H1 (cell line): ENCODE results near the gene ARHGAP21. TPM values are rescaled to one million over a fixed set of nuclear protein-coding genes. Genes with fewer than 3 reads are reported as not detected.

Experiments
- CTCF ChIA-PET: fragments of 300-600 bp; sonication (Branson Sonifier 250); formaldehyde crosslinking; loops from one replicate; lab custom pipeline; 2021; ENCODE audit not compliant: partially characterized antibody; lab: Charles Lee
- POLR2A ChIA-PET: fragments of 300-600 bp; sonication (Branson Sonifier 250); formaldehyde crosslinking; loops from one replicate; lab custom pipeline; 2021; ENCODE audit warnings: inconsistent platforms; ENCODE audit not compliant: partially characterized antibody; lab: Charles Lee
- DNase-seq, 2 experiments: peaks; one replicate each; pipeline versions ENCODE4 v3.0.0 to v3.0.0-alpha.2; 2010 to 2022; ENCODE audit warnings: low spot score in 2 of 2, low read depth in 1 of 2, mixed read lengths in 1 of 2
- FAIRE-seq: peaks from 2 replicates; lab custom pipeline; 2011; peaks lifted over from hg19 to GRCh38; lab: Jason Lieb, UNC
- H2AFZ ChIP-seq: 2 replicates; pipeline ENCODE4 v1.8.1; 2012; ENCODE audit warnings: low read length, inconsistent platforms
- H2AK5ac ChIP-seq: 2 replicates; pipeline ENCODE4 v1.6.1; 2013; ENCODE audit warnings: low read depth, low read length
- H2BK120ac ChIP-seq: replicated peaks from 2 replicates; pipeline ENCODE3; 2013; ENCODE audit warnings: low read depth, low read length, inconsistent platforms
- H2BK12ac ChIP-seq: 2 replicates; pipeline ENCODE4 v1.6.1; 2013; ENCODE audit warnings: low read depth, low read length
- H2BK15ac ChIP-seq: 2 replicates; pipeline ENCODE4 v1.6.1; 2013; ENCODE audit warnings: low read length
- H2BK20ac ChIP-seq: 2 replicates; pipeline ENCODE4 v1.6.1; 2013; ENCODE audit warnings: low read length
- H2BK5ac ChIP-seq: 2 replicates; pipeline ENCODE4 v1.6.1; 2013; ENCODE audit warnings: low read depth, low read length
- H3K14ac ChIP-seq: 2 replicates; pipeline ENCODE4 v1.6.1; 2013; ENCODE audit warnings: inconsistent platforms; ENCODE audit not compliant: insufficient read length
- H3K18ac ChIP-seq: 2 replicates; pipeline ENCODE4 v1.6.1; 2013; ENCODE audit warnings: low read length; ENCODE audit errors: extremely low read depth
- H3K23ac ChIP-seq: 2 replicates; pipeline ENCODE4 v1.6.1; 2013; ENCODE audit warnings: inconsistent platforms; ENCODE audit not compliant: insufficient read length
- H3K23me2 ChIP-seq: 2 replicates; pipeline ENCODE4 v1.6.1; 2013; ENCODE audit warnings: low read depth, low read length
- H3K27ac ChIP-seq: 2 replicates; pipeline ENCODE4 v1.6.1; 2011; ENCODE audit warnings: low read depth, low read length, inconsistent platforms
- H3K27me3 ChIP-seq, 4 experiments: replicated peaks in 1 of 4; 1 replicate in 1 of 4; 2 replicates in 3 of 4; pipeline versions ENCODE4 v1.6.1 to v1.8.1; 2011 to 2013; ENCODE audit warnings: low read length in 3 of 4, mild to moderate bottlenecking in 3 of 4, inconsistent platforms in 2 of 4, mixed read lengths in 2 of 4, moderate library complexity in 1 of 4; ENCODE audit not compliant: control insufficient read depth in 3 of 4, insufficient read depth in 3 of 4; ENCODE audit errors: extremely low read depth in 1 of 4
- H3K36me3 ChIP-seq, 4 experiments: 2 replicates each; pipeline versions ENCODE4 v1.6.1 to v1.8.1; 2011 to 2013; ENCODE audit warnings: mild to moderate bottlenecking in 4 of 4, low read length in 3 of 4, moderate library complexity in 2 of 4, control low read depth in 1 of 4, inconsistent platforms in 1 of 4; ENCODE audit not compliant: insufficient read depth in 4 of 4, control insufficient read depth in 2 of 4
- H3K4ac ChIP-seq: replicated peaks from 2 replicates; pipeline ENCODE3; 2013; ENCODE audit warnings: low read length, low read depth, mixed read lengths, inconsistent platforms; ENCODE audit not compliant: insufficient read length
- H3K4me1 ChIP-seq, 4 experiments: replicated peaks in 1 of 4; 1 replicate in 1 of 4; 2 replicates in 3 of 4; pipeline versions ENCODE4 v1.6.1 to v1.8.1; 2011 to 2013; ENCODE audit warnings: low read length in 3 of 4, inconsistent platforms in 2 of 4, mixed read lengths in 1 of 4; ENCODE audit not compliant: insufficient read depth in 4 of 4, control insufficient read depth in 3 of 4
- H3K4me2 ChIP-seq, 2 experiments: 2 replicates each; pipeline versions ENCODE4 v1.6.1 to v1.8.1; 2011 to 2013; ENCODE audit warnings: low read depth in 2 of 2, low read length in 2 of 2, control low read depth in 1 of 2, inconsistent platforms in 1 of 2, mild to moderate bottlenecking in 1 of 2; ENCODE audit not compliant: insufficient read depth in 1 of 2
- H3K4me3 ChIP-seq, 4 experiments: fragments of 200-600, 300-600 bp in 1 of 4; sonication (generic), shearing (Covaris generic), sonication (Bioruptor Twin) in 1 of 4; 2 replicates each; pipeline versions ENCODE4 v1.5.1 to v1.8.1; 2011 to 2016; ENCODE audit warnings: low read length in 4 of 4, low read depth in 3 of 4, control low read depth in 2 of 4, inconsistent platforms in 2 of 4, mild to moderate bottlenecking in 2 of 4, mixed read lengths in 1 of 4, moderate library complexity in 1 of 4; ENCODE audit not compliant: insufficient read depth in 2 of 4; ENCODE audit errors: extremely low read depth in 1 of 4
- H3K56ac ChIP-seq: replicated peaks from 2 replicates; pipeline ENCODE3; 2013; ENCODE audit warnings: low read depth, mild to moderate bottlenecking, mixed read lengths, low read length, inconsistent platforms; ENCODE audit not compliant: insufficient read length
- H3K79me1 ChIP-seq: 2 replicates; pipeline ENCODE4 v1.6.1; 2013; ENCODE audit warnings: low read depth, low read length, control low read depth
- H3K79me2 ChIP-seq, 2 experiments: 2 replicates each; pipeline versions ENCODE4 v1.6.1 to v1.8.1; 2012 to 2013; ENCODE audit warnings: low read length in 2 of 2, mild to moderate bottlenecking in 2 of 2, inconsistent platforms in 1 of 2; ENCODE audit not compliant: insufficient read depth in 2 of 2, control insufficient read depth in 1 of 2
- H3K9ac ChIP-seq, 4 experiments: replicated peaks in 1 of 4; 1 replicate in 1 of 4; 2 replicates in 3 of 4; pipeline versions ENCODE4 v1.6.1 to v1.8.1; 2011 to 2013; ENCODE audit warnings: low read depth in 3 of 4, low read length in 3 of 4, control low read depth in 2 of 4, mild to moderate bottlenecking in 2 of 4, moderate library complexity in 2 of 4, inconsistent platforms in 1 of 4; ENCODE audit errors: extremely low read depth in 1 of 4
- H3K9me3 ChIP-seq, 2 experiments: 2 replicates each; pipeline versions ENCODE4 v1.6.1 to v1.8.1; 2012 to 2013; ENCODE audit warnings: mild to moderate bottlenecking in 2 of 2, moderate library complexity in 2 of 2, control low read depth in 1 of 2, inconsistent platforms in 1 of 2, low read depth in 1 of 2, low read length in 1 of 2, mixed read lengths in 1 of 2; ENCODE audit not compliant: insufficient read depth in 2 of 2
- H4K20me1 ChIP-seq, 2 experiments: replicated peaks in 1 of 2; 2 replicates each; pipeline versions ENCODE3 to v1.8.1; 2011 to 2013; ENCODE audit warnings: inconsistent platforms in 2 of 2, low read length in 2 of 2, mild to moderate bottlenecking in 1 of 2; ENCODE audit not compliant: insufficient read depth in 2 of 2, control insufficient read depth in 1 of 2
- H4K5ac ChIP-seq: 2 replicates; pipeline ENCODE4 v1.6.1; 2013; ENCODE audit warnings: low read length, low read depth, mixed read lengths, inconsistent platforms; ENCODE audit not compliant: insufficient read length
- H4K8ac ChIP-seq: 2 replicates; pipeline ENCODE4 v1.8.0; 2013; ENCODE audit warnings: mild to moderate bottlenecking, moderate library complexity, low read length, inconsistent platforms; ENCODE audit not compliant: insufficient read depth; ENCODE audit errors: extremely low read depth
- H4K91ac ChIP-seq: replicated peaks from 2 replicates; pipeline ENCODE3; 2013; ENCODE audit warnings: low read length, mixed read lengths, inconsistent platforms; ENCODE audit not compliant: insufficient read length
- CHD1 ChIP-seq: IDR thresholded peaks from 2 replicates; pipeline ENCODE4 v1.6.1; 2012; ENCODE audit warnings: low read depth, low read length, improper control_type of control experiment
- EGR1 ChIP-seq: IDR thresholded peaks from 2 replicates; pipeline ENCODE4 v1.6.1; 2011; ENCODE audit warnings: low read depth, low read length, borderline replicate concordance
- EZH2 ChIP-seq: fragments of 200-600 bp; sonication (generic); IDR thresholded peaks from 2 replicates; pipeline ENCODE4 v1.7.1; 2012; ENCODE audit warnings: low read depth, mild to moderate bottlenecking, moderate library complexity, low read length, inconsistent platforms; ENCODE audit not compliant: severe bottlenecking
- FOSL1 ChIP-seq: IDR thresholded peaks from 2 replicates; pipeline ENCODE4 v1.6.1; 2011; ENCODE audit warnings: mild to moderate bottlenecking, low read depth, low read length, moderate library complexity; ENCODE audit not compliant: insufficient read depth
- HDAC6 ChIP-seq: IDR thresholded peaks from one replicate; pipeline ENCODE4 v1.7.1; 2012; ENCODE audit warnings: low read depth, mild to moderate bottlenecking, inconsistent platforms, low read length, moderate library complexity
- POLR2A ChIP-seq, 2 experiments: IDR thresholded peaks; 1 replicate in 1 of 2; 2 replicates in 1 of 2; pipeline ENCODE4 v1.6.1; 2011; ENCODE audit warnings: low read depth in 2 of 2, low read length in 2 of 2, mild to moderate bottlenecking in 2 of 2; ENCODE audit errors: control extremely low read depth in 1 of 2
- RNF2 ChIP-seq: fragments of 200-900, 300-1000 bp; sonication (generic); IDR thresholded peaks from 2 replicates; pipeline ENCODE4 v1.7.1; 2016; ENCODE audit warnings: borderline replicate concordance, low read depth, mild to moderate bottlenecking, antibody characterized with exemption, low read length; ENCODE audit not compliant: poor library complexity, severe bottlenecking; ENCODE audit errors: missing control alignments
- SRF ChIP-seq: IDR thresholded peaks from 2 replicates; pipeline ENCODE4 v1.6.1; 2011; ENCODE audit warnings: mild to moderate bottlenecking, low read depth, low read length, moderate library complexity
- SUZ12 ChIP-seq: fragments of 200-600 bp; sonication (generic); IDR thresholded peaks from 2 replicates; pipeline ENCODE4 v1.6.1; 2012; ENCODE audit warnings: mild to moderate bottlenecking, inconsistent platforms, low read length, moderate library complexity, mixed read lengths
- ZNF274 ChIP-seq: IDR thresholded peaks from 2 replicates; pipeline ENCODE4 v1.7.0; 2012; ENCODE audit warnings: low read length, borderline replicate concordance; ENCODE audit errors: extremely low read depth
- WGBS, 2 experiments: shearing (Covaris generic) in 1 of 2; methylation state at CpG; one replicate each; pipeline versions ENCODE4 v1.1.6 to v1.1.7; 2013 to 2015; ENCODE audit warnings: low lambda C conversion rate in 2 of 2, mixed read lengths in 2 of 2, inconsistent platforms in 1 of 2, low coverage in 1 of 2, missing lambda C conversion rate in 1 of 2; ENCODE audit not compliant: insufficient replicate concordance in 2 of 2, insufficient coverage in 1 of 2, insufficient read length in 1 of 2; ENCODE audit errors: extremely low coverage in 1 of 2, missing lambda C conversion rate in 1 of 2; 5-methylcytosine and 5-hydroxymethylcytosine counted together
- polyA plus RNA-seq, 7 experiments: library from polyadenylated mRNA; depleted of rRNA in 3 of 7; stranded (reverse) in 5 of 7; unstranded in 2 of 7; fragments of >200 nt in 5 of 7; fragments of 200-250 nt in 2 of 7; gene quantifications; 1 replicate in 5 of 7; 2 replicates in 1 of 7; 4 replicates in 1 of 7; pipeline versions ENCODE4 v1.2.1 to v1.2.3, GENCODE V29; 2011 to 2013; ENCODE audit warnings: missing spikeins in 2 of 7, mixed read lengths in 2 of 7
- total RNA-seq: library from RNA; stranded (reverse); fragmentation: NEBNext Ultra II Directional; extraction: Animal tissue kit (Norgen Biotek cat#: 25700); gene quantifications from 2 replicates; pipeline ENCODE4 v1.2.1, GENCODE V29; 2021
- TF ChIP-seq, protein P1 (sequence below): IDR thresholded peaks from 2 replicates; pipeline ENCODE4 v1.6.1; 2012; ENCODE audit warnings: low read length, inconsistent platforms

ARHGAP21 gene
- total and polyA plus RNA-seq, 2 of the 8 experiments (the other 6 are each of a cell fraction or from before 2014, with no cell fraction given): 14.4 to 35.3 TPM

DNA sequence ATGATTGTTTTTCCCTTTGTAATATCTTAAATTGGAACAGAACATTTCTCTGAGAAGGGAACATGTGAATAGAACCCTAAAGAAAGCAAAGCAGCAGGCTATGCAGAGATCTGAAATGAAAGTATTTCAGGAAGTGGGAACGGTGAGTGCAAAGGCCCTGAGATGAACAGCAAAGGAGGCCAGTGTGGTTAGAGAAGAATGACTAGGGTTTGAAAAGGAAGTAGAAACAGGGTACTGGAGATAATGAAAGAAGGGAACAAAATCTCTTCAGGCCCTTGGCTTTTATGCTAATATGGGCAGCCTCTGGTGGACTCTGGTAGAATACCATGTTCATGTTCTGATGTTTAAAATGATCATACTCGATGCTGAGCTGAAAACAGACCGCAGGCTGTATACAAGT is 22.2 kb downstream of the ARHGAP21 start:
- Histone ChIP-seq H3K36me3 (no peaks in the 10 kb centered on the region), H3K56ac (no peak overlapping the region), H2BK5ac (no peak overlapping the region), H3K23me2 (no peaks in the 10 kb centered on the region), H2BK12ac (no peak overlapping the region), H3K4me3 (no peak overlapping the region), H3K9me3 (no peaks in the 10 kb centered on the region), H3K14ac (no peak overlapping the region), H2BK20ac (no peak overlapping the region), H3K23ac (no peak overlapping the region), H4K20me1 (peaks cover 2 to 6% of the 10 kb centered on the region in 2 experiments), H2AFZ (no peak overlapping the region), H2BK15ac (no peak overlapping the region), H3K18ac (no peak overlapping the region), H2AK5ac (no peak overlapping the region), H2BK120ac (no peak overlapping the region), H3K4me1 (peaks cover 0 to 3% (median under 1%) of the 10 kb centered on the region in 4 experiments; a peak in 3 of 7 replicates), H4K5ac (no peak overlapping the region), H3K4ac (no peak overlapping the region), H3K79me1 (no peaks in the 10 kb centered on the region; the same call in none of the 2 replicates), H4K8ac (no peak overlapping the region), H3K27me3 (no peaks in the 10 kb centered on the region), H3K27ac (no peak overlapping the region), H3K9ac (no peak overlapping the region), H3K79me2 (peaks cover 0 to 62% of the 10 kb centered on the region in 2 experiments; a peak in 3 of 4 replicates), H3K4me2 (no peak overlapping the region), H4K91ac (no peak overlapping the region)
- TF ChIP-seq CHD1: no peak
- TF ChIP-seq ZNF274: no peak
- TF ChIP-seq RNF2: no peak
- no peak for TF ChIP-seq EZH2
- no peak for TF ChIP-seq SUZ12
- TF ChIP-seq, protein P1, sequence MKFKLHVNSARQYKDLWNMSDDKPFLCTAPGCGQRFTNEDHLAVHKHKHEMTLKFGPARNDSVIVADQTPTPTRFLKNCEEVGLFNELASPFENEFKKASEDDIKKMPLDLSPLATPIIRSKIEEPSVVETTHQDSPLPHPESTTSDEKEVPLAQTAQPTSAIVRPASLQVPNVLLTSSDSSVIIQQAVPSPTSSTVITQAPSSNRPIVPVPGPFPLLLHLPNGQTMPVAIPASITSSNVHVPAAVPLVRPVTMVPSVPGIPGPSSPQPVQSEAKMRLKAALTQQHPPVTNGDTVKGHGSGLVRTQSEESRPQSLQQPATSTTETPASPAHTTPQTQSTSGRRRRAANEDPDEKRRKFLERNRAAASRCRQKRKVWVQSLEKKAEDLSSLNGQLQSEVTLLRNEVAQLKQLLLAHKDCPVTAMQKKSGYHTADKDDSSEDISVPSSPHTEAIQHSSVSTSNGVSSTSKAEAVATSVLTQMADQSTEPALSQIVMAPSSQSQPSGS: no peak
- TF ChIP-seq SRF: no peak
- no peak for TF ChIP-seq EGR1
- TF ChIP-seq FOSL1: no peak
- TF ChIP-seq POLR2A (IDR thresholded peaks at IDR 0.05; ENCODE audit: control extremely low read depth in 1 of 2, low read depth in 2 of 2, low read length in 2 of 2): no peak
- no peak for TF ChIP-seq HDAC6
- DNase-seq (no peak), FAIRE-seq (no peak)
- ChIA-PET CTCF (interaction anchor here (0.9 to 1.1 kb wide), 2 partner anchors 58 to 229 kb away, joined by 3 read pairs; no protein-coding TSS in a partner anchor), POLR2A (no interaction called here)
- 97% methylated on average over 3 of the region's 3 CpGs; no CpG with 5 or more reads in 1 of the 2 experiments for WGBS, 2 experiments
